Stimulated activated CD8-positive, alpha-beta memory T cell treated with anti-CD3 and anti-CD28 coated beads, Interleukin-15, amount 100 ng/mL, for 1 hour (primary cell): Measurements from ENCODE around the gene PTPRM.

Experiments used
- DNase-seq: peaks from one replicate; pipeline ENCODE4 v3.0.0-alpha.2; 2020; ENCODE audit warnings: low read depth

The PTPRM gene

DNA sequence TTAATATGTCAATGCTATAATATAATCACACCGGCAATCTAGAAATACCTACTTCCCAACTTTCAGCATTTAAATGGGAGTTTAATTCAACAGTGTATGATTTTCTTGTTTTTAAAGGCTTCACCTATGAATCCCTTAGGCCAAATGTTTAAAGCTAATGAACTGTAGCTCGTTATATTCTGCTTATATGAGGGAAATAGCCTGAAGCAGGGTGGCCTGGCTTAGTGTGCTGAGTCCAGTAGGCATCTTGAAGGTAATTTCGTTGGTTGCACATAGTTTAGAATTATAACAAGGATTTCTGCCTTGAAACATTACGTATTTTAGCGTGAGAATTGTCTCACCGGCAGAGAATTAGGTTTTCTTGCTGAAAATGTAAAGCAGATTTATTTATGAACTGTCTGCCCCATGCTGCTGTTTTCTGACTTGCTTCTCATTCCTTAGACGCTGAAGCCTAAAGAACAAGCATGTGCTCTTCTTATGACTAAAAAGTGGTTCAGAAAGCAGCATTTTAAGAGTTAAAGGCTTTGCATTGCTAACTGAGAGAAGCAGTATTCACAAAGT, 608.5 kb downstream of the PTPRM start:
- no peak for DNase-seq

GRCh38 chr18:8176109-8176508, 609.0 kb downstream of the PTPRM start:
- DNase-seq, result no peak

- DNase-seq, result no peak
Observed at GRCh38 chr18:8176554-8176953, 609.4 kb downstream of the PTPRM start.

DNA sequence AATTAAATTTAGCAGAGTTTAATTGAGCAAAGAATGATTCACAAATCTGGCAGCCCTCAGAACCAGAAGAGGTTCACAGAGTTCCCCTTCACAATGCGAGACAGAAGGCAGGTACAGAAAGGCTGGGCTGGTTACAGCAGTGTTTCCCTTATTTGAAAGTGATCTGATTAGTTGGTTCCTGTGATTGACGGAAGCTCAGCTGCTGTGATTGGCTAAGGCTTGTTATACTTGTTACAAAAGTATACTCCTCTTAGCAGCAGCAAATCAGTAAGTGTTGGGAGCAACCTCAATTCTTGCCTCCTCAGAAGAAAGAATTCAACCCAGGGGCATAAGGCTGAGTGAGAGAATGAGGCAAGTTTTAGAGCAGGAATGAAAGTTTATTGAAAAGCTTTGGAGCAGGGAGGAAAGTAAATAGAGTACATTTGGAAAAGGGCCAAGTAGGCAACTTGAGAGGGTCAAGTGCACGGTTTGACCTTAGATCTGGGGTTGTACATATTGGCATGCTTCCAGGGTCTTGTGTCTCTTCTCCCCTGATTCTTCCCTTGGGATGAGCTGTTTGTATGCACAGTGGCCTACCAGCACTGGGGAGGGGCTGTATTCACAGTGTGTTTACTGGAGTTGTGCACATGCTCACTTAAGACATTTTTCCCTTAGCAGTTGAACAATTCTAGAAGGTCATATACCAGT, 610.4 kb downstream of the PTPRM start:
- no peak for DNase-seq

DNA sequence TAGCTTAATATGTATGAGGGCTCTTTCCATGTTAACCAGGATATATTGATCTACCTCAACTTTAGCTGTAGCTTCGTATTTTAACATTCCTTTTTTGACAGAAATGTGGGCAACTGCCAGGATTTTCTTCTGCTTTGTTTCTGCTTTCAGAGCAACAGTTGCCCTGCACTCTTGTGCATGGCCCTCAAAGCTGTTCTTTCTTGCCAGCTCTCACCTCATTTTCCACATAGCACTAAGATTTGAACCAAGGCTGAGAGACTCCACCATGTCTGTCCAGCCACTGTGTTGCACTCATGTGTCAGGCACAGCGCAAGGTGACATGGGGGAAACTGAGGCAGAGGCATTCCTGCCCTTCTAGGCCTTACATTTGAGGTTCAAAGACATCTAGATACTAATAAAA, 619.3 kb downstream of the PTPRM start:
- DNase-seq, result no peak

GRCh38 chr18:8188184-8188583, 621.1 kb downstream of the PTPRM start:
- no peak for DNase-seq

- DNase-seq, result no peak
Observed at GRCh38 chr18:8190980-8191379, 623.9 kb downstream of the PTPRM start.

- no peak for DNase-seq
Observed at GRCh38 chr18:8194431-8194830, 627.3 kb downstream of the PTPRM start.

DNA sequence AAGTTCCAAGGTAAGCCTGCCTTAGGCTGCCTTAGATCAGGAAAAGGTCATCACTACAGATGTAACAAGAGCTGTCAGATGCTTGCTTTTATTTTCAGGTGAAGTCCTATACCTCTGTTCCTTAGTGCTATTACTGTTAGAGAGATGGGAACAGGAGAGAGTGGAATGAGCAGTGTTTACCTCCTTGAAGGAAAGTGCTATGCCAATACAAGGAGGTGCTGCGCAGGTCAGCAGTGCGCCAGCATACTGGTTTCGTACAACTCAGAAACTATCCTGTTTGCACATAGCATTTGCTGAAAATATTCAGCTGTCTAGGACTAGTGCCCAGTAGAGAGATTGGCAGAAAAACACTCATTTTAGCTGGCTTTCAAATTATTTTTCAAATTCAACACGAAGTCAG, 629.1 kb downstream of the PTPRM start:
- DNase-seq, result no peak

DNA sequence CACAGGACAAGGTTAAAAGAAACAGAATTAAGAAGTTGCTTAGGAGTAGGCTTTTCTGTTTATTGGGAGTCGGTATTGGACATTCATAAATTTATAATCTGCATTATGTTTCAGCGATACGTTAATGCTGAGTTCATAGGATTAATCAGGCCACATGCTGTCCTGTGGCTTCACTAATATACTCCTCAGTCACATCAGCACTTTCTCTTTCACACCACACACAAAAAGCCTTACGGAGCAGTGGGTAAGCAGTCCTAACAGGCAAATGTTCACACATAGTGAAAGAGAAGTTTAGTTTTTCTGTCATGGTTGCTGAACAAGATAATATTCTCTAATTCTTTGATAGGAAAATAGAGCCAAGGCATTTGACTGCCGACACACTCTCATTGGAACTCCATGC, 630.4 kb downstream of the PTPRM start:
- DNase-seq, result no peak

DNA sequence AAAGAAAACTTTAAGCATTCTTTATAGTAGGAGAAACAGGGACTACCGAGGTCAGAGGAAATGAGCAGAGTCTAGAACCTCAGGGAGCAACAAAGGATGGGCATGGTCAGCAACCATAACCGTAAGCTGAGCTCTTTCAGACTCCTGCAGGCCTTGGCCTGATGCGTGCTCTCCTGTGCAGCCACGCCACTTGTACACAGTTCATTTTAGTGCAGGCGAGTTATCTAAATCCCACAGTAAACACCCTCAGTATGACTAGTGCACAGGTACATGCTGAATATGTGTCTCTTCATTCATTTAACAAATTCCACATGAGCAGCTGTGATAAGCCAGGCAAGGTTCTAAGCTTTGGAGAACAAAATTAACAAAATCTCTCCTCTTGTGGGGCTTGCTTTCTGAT, 640.9 kb downstream of the PTPRM start:
- DNase-seq, result no peak

DNA sequence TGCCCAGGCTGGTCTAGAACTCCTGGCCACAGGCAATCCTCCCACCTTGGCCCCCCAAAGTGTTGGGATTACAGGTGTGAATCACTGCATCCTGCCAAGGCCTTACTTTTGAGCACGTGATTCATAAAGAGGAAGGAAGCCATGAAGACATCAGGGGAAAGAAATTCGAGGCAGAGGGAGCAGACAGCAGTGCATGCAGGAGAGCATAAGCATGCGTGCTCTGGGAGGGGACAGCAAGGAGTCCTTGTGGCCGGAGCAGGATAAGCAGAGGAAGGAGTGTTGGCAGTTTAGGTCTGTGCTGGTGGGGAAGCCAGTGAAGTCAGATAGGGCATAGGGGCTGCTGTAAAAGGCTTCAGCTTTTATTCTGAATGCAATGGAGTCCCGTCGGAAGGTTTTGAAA, 641.6 kb downstream of the PTPRM start:
- no peak for DNase-seq

DNA sequence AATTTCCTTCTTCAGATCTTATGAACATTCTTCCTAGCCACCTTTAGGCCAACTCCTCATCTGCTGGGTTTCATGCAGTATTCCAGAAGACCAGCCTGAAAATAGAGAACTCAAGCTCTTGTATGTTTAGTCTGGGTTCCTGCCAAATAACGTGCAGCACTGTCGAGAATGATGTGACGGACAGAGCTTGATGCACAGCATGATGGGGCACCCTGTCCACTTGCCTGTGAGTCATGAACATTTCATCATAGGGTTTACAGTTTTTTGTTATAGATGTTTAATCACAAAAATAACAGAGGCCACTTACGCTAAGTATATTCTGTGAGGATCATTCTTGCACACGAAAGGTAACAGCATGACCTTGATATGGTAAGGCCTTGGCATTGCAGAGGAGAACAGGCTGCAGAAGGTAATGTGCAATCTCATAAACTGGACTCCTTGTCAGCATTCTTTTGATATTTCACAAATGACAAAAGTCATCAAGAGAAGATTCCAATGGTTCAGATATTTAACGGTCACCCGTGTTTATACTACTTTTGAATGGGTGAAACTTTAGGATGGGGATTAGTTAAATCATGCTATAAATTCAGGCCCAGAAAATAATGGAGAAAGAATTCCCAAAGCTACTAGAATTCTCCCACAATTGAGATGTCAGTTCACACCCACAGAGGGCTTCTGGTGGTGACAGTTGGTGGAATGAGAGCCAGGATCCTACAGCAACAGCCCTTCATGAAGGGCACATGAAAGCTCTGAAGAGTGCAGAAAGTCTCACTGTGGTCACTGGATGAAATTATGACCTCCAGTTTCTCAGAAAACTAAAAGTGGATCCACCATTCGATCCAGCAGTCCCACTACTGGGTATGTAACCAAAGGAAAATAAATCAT, 646.0 kb downstream of the PTPRM start:
- no peak for DNase-seq

GRCh38 chr18:8215741-8216140, 648.6 kb downstream of the PTPRM start:
- no peak for DNase-seq

GRCh38 chr18:8217051-8217564, 650.0 kb downstream of the PTPRM start:
- no peak for DNase-seq

- no peak for DNase-seq
Observed at GRCh38 chr18:8218197-8218596, 651.1 kb downstream of the PTPRM start.

- DNase-seq, result no peak
Observed at GRCh38 chr18:8221452-8221851, 654.3 kb downstream of the PTPRM start.

GRCh38 chr18:8224576-8224975, 657.5 kb downstream of the PTPRM start:
- DNase-seq, result no peak

GRCh38 chr18:8229040-8229439, 661.9 kb downstream of the PTPRM start:
- DNase-seq, result no peak

DNA sequence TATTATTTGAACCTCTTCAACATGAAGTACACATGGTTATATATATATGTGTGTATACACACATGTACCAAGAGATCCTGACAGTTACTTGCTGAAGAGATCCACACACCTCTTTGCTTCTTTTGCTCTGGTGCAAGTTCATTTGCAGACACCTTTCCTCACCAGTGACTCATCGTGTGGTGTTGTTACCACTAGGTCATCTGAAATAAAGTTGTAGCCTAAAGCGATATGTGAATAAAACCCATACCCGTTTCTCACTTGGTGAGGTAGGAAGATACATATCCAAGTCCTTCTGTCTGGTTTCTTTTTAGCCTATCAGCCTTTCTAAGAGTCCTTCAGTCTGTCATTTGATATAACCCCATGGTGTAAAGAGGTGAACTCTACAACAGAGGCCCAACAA, 662.7 kb downstream of the PTPRM start:
- no peak for DNase-seq

DNA sequence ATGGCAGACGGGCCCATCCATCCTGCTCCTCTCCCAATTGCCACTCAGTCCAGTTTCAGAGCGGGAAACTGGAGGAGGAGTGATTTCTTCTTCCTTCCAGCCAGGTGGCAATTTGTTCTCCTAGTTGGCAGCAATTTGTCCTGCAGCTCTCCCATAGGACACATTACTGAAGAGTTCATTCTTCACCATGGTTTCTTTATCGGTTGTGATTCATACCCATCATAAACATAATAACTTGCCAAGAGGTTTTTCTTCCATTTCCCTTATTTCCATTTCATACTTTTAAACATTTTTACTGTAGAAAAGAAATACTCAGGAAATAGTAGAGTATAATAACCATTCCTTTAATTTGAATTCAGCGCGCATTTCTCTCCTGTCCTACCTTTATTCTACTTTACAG, 664.2 kb downstream of the PTPRM start:
- DNase-seq, result no peak

DNA sequence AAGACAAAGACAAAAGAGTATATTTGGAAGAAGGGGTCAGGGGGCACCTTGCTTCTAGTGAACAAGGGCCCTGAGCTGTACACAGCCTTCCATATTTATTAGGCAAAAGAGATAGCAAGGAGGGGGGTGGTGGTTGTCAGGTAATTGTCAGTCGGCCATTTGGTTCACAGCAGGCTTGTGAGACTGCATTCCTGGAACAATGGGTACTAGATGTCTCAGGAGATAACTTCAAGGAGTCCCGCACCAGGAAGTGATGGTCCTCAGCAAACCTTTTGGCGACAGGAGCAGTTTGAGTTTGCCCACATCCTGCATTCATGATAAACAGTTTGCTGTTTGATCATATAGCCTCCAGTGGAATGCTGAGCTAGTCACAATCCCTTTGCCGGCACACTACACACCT, 665.7 kb downstream of the PTPRM start:
- DNase-seq, result no peak

DNA sequence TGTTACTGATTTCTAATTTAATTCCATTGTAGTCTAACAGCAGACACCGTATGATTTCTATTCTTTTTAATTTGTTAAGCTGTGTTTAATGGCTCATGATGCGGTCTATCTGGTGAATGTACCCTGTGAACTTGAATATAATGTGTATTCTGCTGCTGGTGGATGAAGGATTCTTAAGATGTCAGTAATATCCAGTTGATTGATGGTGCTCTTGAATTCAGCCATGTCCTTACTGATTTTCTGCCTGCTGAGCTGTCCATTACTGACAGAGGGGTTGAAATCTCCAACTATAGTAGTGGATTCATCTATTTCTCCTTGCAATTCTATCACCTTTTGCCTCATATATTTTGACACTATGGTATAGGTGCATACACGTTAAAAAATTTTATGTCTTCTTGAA, 668.8 kb downstream of the PTPRM start:
- DNase-seq, result no peak
